SK-N-SH treated with all-trans-retinoic acid at 6 μM for 48 hours (cell line): ENCODE results near the gene IFT122.
"Not testable (repeated sequence)": the region's sequence is repeated elsewhere in the genome, so short reads cannot be mapped to it uniquely, and the experiment has no call there.

Experiments
- ATAC-seq: fragments of 200-7000 bp; cut with Tn5 transposase; 3 replicates; pipeline ENCODE4 v1.9.1; 2020; ENCODE audit warnings: mild to moderate bottlenecking, moderate library complexity
- ARNTL ChIP-seq: fragments of 450-650 bp; formaldehyde crosslinking; IDR thresholded peaks from 2 replicates; pipeline ENCODE4 v1.5.0; 2020; ENCODE audit warnings: low read depth, mild to moderate bottlenecking, moderate library complexity, borderline replicate concordance
- BACH2 ChIP-seq: fragments of 250-450 bp; sonication (Bioruptor Pico); IDR thresholded peaks from 2 replicates; pipeline ENCODE4 v1.9.0; 2021; ENCODE audit warnings: mild to moderate bottlenecking, borderline replicate concordance
- CSDC2 ChIP-seq: fragments of 250-450 bp; sonication (Bioruptor Pico); IDR thresholded peaks from 2 replicates; pipeline ENCODE4 v1.5.0; 2020; ENCODE audit warnings: mild to moderate bottlenecking, moderate library complexity
- ESRRG ChIP-seq: fragments of 250-450 bp; sonication (Bioruptor Pico); IDR thresholded peaks from 2 replicates; pipeline ENCODE4 v1.6.1; 2021; ENCODE audit warnings: mild to moderate bottlenecking
- GLIS3 ChIP-seq: fragments of 250-450 bp; sonication (Bioruptor Pico); IDR thresholded peaks from 2 replicates; pipeline ENCODE4 v1.5.0; 2020; ENCODE audit warnings: mild to moderate bottlenecking, moderate library complexity
- SNAI2 ChIP-seq: fragments of 250-450 bp; sonication (Bioruptor Pico); IDR thresholded peaks from 2 replicates; pipeline ENCODE4 v1.5.0; 2020; ENCODE audit warnings: mild to moderate bottlenecking, moderate library complexity
- TOX ChIP-seq: fragments of 250-450 bp; sonication (Bioruptor Pico); IDR thresholded peaks from 2 replicates; pipeline ENCODE4 v1.8.0; 2021; ENCODE audit warnings: mild to moderate bottlenecking, moderate library complexity, borderline replicate concordance
- ZC3H10 ChIP-seq: fragments of 250-450 bp; sonication (Bioruptor Pico); IDR thresholded peaks from 2 replicates; pipeline ENCODE4 v1.5.1; 2021; ENCODE audit warnings: mild to moderate bottlenecking, moderate library complexity
- ZFP3 ChIP-seq: fragments of 250-450 bp; sonication (Bioruptor Pico); IDR thresholded peaks from 2 replicates; pipeline ENCODE4 v1.5.0; 2020; ENCODE audit warnings: mild to moderate bottlenecking, moderate library complexity
- ZFP30 ChIP-seq: fragments of 450-650 bp; formaldehyde crosslinking; IDR thresholded peaks from 2 replicates; pipeline ENCODE4 v1.5.0; 2022; ENCODE audit warnings: mild to moderate bottlenecking, moderate library complexity
- ZNF70 ChIP-seq: fragments of 450-650 bp; formaldehyde crosslinking; IDR thresholded peaks from 2 replicates; pipeline ENCODE4 v1.5.0; 2020; ENCODE audit warnings: mild to moderate bottlenecking, moderate library complexity
- ZNF8 ChIP-seq: fragments of 450-650 bp; formaldehyde crosslinking; IDR thresholded peaks from 2 replicates; pipeline ENCODE4 v1.5.0; 2020; ENCODE audit warnings: mild to moderate bottlenecking, moderate library complexity
- TF ChIP-seq, protein P1 (sequence below): fragments of 250-450 bp; sonication (Bioruptor Pico); IDR thresholded peaks from 2 replicates; pipeline ENCODE4 v1.5.1; 2021; ENCODE audit warnings: mild to moderate bottlenecking, moderate library complexity
- TF ChIP-seq, protein P2 (sequence below): fragments of 250-450 bp; sonication (Bioruptor Pico); IDR thresholded peaks from 2 replicates; pipeline ENCODE4 v1.5.0; 2020; ENCODE audit warnings: mild to moderate bottlenecking, moderate library complexity
- TF ChIP-seq, protein P3 (sequence below): fragments of 250-450 bp; sonication (Bioruptor Pico); IDR thresholded peaks from 2 replicates; pipeline ENCODE4 v1.5.1; 2020; ENCODE audit warnings: low read depth, mild to moderate bottlenecking, moderate library complexity
- TF ChIP-seq, protein P4 (sequence below): fragments of 250-450 bp; sonication (Bioruptor Pico); IDR thresholded peaks from 2 replicates; pipeline ENCODE4 v1.8.0; 2020; ENCODE audit warnings: mild to moderate bottlenecking, moderate library complexity, borderline replicate concordance

The IFT122 gene, protein sequence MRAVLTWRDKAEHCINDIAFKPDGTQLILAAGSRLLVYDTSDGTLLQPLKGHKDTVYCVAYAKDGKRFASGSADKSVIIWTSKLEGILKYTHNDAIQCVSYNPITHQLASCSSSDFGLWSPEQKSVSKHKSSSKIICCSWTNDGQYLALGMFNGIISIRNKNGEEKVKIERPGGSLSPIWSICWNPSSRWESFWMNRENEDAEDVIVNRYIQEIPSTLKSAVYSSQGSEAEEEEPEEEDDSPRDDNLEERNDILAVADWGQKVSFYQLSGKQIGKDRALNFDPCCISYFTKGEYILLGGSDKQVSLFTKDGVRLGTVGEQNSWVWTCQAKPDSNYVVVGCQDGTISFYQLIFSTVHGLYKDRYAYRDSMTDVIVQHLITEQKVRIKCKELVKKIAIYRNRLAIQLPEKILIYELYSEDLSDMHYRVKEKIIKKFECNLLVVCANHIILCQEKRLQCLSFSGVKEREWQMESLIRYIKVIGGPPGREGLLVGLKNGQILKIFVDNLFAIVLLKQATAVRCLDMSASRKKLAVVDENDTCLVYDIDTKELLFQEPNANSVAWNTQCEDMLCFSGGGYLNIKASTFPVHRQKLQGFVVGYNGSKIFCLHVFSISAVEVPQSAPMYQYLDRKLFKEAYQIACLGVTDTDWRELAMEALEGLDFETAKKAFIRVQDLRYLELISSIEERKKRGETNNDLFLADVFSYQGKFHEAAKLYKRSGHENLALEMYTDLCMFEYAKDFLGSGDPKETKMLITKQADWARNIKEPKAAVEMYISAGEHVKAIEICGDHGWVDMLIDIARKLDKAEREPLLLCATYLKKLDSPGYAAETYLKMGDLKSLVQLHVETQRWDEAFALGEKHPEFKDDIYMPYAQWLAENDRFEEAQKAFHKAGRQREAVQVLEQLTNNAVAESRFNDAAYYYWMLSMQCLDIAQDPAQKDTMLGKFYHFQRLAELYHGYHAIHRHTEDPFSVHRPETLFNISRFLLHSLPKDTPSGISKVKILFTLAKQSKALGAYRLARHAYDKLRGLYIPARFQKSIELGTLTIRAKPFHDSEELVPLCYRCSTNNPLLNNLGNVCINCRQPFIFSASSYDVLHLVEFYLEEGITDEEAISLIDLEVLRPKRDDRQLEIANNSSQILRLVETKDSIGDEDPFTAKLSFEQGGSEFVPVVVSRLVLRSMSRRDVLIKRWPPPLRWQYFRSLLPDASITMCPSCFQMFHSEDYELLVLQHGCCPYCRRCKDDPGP

DNA sequence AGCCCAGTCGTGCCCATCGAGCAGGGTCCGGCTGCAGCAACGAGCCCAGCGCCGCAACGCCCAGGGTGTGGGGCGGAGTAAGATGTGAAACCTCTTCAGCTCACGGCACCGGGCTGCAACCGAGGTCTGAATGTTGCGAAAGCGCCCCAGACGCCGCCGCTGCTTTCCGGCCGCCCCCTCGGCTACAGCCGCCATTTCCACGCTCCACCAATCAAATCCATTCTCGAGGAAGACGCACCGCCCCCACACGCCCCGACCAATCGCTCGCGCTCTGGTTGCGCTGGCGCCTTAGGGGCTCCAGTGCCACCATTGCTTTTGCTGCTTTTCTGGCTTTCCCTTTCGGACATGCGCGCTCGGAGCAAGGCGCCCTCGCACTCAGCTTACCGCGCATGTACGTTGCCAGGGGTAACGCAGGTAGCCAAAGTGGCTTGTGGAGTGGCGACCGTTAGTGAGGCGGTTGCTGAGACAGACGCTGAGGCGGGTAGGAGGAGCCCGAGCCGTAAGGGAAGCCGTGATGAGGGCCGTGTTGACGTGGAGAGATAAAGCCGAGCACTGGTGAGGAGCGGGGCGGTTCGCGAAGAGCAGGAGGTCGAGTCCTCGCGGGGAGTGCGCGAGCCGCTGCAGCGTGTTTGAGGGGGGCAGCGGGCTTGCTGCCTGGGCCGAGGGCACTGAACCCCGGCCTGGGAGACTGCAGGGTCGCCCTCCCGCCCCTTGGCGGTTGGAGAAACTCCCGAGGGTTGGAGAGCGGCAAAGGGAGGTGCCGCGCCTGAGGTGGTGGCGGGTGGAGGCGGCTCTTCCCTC, at the start of gene IFT122, which contains the start of gene MBD4:
Gene IFT122 (plus strand): TSS at position 408 of the 801 bp plus-strand sequence. CDS start 107 bp downstream, at position 515.
Gene MBD4 (minus strand): TSS at position 132 of the 801 bp plus-strand sequence. CDS start 115 bp downstream, at position 17.
- TF ChIP-seq TOX (CRISPR knock-in tag) (no peak), SNAI2 (CRISPR knock-in tag) (0 out of 2 replicates have a peak, but pooled peaks have one; percentile 39), ZFP3 (CRISPR knock-in tag) (0 out of 2 replicates have a peak, but pooled peaks have one; percentile 21)
- TF ChIP-seq, protein P1, sequence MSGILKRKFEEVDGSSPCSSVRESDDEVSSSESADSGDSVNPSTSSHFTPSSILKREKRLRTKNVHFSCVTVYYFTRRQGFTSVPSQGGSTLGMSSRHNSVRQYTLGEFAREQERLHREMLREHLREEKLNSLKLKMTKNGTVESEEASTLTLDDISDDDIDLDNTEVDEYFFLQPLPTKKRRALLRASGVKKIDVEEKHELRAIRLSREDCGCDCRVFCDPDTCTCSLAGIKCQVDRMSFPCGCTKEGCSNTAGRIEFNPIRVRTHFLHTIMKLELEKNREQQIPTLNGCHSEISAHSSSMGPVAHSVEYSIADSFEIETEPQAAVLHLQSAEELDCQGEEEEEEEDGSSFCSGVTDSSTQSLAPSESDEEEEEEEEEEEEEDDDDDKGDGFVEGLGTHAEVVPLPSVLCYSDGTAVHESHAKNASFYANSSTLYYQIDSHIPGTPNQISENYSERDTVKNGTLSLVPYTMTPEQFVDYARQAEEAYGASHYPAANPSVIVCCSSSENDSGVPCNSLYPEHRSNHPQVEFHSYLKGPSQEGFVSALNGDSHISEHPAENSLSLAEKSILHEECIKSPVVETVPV (CRISPR knock-in tag) = no peak
- peak; percentile 92 for ATAC-seq

DNA sequence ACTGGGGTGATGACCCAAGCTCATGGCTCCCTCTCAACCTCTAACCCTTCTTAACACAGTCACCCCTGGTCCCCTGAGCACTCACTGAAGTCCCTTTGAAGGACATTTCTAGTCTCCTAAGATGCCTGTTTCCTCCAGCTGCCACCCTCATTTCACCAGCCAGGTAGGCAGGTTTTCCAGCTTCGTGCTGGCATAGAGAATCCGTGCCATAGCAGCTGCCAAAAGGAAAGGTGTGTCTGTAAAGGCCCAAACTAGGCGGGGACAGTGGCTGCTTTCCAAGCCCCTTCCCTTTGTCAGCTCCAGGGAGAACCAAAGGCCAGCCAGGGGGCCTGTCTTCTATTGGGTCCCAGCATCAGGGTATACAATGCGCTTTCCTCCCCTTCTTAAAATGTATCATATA, 48.4 kb upstream of the IFT122 start:
- not testable (repeated sequence) for ATAC-seq

DNA sequence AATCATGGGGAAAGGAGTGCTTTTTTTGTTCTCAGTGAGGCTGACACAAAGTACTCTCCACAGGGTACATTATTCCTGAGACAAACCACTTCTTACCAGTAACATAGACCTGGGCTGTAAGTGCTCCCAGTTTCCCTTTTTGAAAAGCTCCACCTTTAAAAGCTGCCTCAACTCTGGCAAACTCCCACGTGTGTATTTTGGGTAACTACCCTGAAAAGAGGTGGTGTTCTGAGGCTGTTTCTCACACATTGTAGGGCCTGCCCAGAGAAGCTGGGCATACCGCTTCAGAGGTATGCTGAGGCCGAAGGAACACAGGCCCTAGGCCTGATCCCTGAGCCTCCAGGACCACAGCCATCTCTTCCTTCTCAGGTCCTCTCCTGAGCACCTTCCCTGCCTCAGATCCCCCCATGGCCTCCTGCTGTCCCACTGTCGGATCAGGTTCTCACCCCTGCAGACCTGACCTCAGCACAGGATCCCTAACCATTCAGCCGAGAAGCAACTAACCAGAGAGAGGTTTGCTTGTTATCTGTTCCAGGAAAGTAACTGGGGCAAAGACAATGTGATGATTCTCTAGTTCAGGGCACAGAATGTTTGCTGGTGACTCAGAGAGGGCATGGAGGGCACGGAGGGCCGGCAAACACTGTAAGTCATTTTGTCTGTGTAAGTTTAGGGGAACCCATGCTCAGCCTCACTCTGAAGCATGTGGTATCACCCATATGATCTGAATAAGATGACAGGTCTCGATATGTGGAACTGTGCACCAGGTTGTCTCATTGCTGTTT, 47.7 kb upstream of the IFT122 start:
- not testable (repeated sequence) for ATAC-seq

DNA sequence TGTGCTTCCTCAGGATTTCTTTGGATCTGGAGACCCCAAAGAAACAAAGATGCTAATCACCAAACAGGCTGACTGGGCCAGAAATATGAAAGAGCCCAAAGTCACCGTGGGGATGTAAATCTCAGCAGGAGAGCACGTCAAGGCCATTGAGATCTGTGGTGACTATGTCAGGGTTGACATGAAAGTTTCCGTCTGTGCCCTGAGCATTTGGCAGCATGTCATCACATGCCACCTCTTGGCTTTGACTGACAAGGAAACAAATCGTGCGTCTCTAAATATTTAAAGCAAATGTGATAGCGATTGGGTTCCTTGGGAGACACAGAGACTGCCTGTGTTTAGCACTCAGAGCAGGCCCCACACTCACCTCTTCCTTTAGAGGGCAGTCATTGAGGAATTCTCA, 46.8 kb upstream of the IFT122 start:
- TF ChIP-seq BACH2 (CRISPR knock-in tag) = no peak
- TF ChIP-seq ZFP3 (CRISPR knock-in tag) = no peak
- TF ChIP-seq, protein P2, sequence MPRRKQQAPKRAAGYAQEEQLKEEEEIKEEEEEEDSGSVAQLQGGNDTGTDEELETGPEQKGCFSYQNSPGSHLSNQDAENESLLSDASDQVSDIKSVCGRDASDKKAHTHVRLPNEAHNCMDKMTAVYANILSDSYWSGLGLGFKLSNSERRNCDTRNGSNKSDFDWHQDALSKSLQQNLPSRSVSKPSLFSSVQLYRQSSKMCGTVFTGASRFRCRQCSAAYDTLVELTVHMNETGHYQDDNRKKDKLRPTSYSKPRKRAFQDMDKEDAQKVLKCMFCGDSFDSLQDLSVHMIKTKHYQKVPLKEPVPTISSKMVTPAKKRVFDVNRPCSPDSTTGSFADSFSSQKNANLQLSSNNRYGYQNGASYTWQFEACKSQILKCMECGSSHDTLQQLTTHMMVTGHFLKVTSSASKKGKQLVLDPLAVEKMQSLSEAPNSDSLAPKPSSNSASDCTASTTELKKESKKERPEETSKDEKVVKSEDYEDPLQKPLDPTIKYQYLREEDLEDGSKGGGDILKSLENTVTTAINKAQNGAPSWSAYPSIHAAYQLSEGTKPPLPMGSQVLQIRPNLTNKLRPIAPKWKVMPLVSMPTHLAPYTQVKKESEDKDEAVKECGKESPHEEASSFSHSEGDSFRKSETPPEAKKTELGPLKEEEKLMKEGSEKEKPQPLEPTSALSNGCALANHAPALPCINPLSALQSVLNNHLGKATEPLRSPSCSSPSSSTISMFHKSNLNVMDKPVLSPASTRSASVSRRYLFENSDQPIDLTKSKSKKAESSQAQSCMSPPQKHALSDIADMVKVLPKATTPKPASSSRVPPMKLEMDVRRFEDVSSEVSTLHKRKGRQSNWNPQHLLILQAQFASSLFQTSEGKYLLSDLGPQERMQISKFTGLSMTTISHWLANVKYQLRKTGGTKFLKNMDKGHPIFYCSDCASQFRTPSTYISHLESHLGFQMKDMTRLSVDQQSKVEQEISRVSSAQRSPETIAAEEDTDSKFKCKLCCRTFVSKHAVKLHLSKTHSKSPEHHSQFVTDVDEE (CRISPR knock-in tag) = no peak
- no peak for TF ChIP-seq CSDC2
- TF ChIP-seq, protein P3, sequence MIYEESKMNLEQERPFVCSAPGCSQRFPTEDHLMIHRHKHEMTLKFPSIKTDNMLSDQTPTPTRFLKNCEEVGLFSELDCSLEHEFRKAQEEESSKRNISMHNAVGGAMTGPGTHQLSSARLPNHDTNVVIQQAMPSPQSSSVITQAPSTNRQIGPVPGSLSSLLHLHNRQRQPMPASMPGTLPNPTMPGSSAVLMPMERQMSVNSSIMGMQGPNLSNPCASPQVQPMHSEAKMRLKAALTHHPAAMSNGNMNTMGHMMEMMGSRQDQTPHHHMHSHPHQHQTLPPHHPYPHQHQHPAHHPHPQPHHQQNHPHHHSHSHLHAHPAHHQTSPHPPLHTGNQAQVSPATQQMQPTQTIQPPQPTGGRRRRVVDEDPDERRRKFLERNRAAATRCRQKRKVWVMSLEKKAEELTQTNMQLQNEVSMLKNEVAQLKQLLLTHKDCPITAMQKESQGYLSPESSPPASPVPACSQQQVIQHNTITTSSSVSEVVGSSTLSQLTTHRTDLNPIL (CRISPR knock-in tag) = no peak
- no peak for TF ChIP-seq ZNF8 (CRISPR knock-in tag)
- TF ChIP-seq ZFP30 (CRISPR knock-in tag) = no peak
- TF ChIP-seq TOX (CRISPR knock-in tag) = no peak
- TF ChIP-seq ZC3H10 (CRISPR knock-in tag) = no peak
- TF ChIP-seq SNAI2 (CRISPR knock-in tag) = no peak
- TF ChIP-seq, protein P1 (CRISPR knock-in tag) = no peak
- no peak for TF ChIP-seq ARNTL
- TF ChIP-seq ESRRG (CRISPR knock-in tag) = no peak
- no peak for TF ChIP-seq GLIS3
- TF ChIP-seq ZNF70 (CRISPR knock-in tag) = no peak
- TF ChIP-seq, protein P4, sequence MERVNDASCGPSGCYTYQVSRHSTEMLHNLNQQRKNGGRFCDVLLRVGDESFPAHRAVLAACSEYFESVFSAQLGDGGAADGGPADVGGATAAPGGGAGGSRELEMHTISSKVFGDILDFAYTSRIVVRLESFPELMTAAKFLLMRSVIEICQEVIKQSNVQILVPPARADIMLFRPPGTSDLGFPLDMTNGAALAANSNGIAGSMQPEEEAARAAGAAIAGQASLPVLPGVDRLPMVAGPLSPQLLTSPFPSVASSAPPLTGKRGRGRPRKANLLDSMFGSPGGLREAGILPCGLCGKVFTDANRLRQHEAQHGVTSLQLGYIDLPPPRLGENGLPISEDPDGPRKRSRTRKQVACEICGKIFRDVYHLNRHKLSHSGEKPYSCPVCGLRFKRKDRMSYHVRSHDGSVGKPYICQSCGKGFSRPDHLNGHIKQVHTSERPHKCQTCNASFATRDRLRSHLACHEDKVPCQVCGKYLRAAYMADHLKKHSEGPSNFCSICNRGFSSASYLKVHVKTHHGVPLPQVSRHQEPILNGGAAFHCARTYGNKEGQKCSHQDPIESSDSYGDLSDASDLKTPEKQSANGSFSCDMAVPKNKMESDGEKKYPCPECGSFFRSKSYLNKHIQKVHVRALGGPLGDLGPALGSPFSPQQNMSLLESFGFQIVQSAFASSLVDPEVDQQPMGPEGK (CRISPR knock-in tag) = no peak
- no peak for ATAC-seq

DNA sequence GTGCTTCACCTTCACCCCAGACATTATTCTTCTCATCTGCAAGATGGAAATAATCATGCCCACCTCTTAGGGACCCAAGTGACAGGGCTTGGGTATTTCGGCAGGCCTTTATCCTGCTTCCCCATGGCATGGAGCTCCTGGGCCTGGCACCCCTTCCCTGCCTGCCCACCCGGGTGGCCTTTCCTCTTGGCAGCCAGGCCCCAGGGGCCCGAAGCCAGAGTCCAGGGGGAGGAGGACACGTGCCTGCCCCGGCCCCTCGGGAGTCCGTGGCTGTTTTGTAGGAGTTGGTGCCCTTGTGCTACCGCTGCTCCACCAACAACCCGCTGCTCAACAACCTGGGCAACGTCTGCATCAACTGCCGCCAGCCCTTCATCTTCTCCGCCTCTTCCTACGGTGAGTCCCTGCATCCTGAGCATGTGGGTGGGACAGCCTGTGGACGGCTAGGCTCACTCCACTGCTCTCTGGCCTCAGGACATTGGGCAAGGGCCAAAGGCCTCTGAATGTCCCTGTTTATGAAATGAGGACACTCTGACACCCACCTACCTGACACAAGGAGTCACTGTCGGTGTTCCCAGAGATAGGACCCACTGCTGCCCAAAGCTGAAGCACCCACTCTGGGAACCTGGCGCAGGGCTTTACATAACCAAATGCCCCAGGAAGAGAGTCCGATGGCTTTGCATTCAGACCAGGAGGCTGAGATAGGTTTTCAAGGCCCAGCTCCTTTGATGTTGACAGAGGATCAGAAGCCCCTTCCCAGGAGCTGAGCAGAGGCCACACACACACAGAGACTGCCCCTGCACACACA, 46.1 kb upstream of the IFT122 start:
- not testable (repeated sequence) for ATAC-seq
